AG09319 (cell line): Measurements from ENCODE around the gene LATS1.
"Not testable (repeated sequence)": the region's sequence is repeated elsewhere in the genome, so short reads cannot be mapped to it uniquely, and the experiment has no call there.

Source experiments
- DNase-seq: peaks from one replicate; pipeline ENCODE4 v3.0.0-alpha.2; 2010; ENCODE audit warnings: low read depth; ENCODE audit errors: extremely low read depth
- CTCF ChIP-seq: IDR thresholded peaks from 2 replicates; pipeline ENCODE4 v1.5.1; 2011; ENCODE audit warnings: low read depth, mild to moderate bottlenecking, inconsistent platforms, low read length, moderate library complexity

Gene LATS1

DNA sequence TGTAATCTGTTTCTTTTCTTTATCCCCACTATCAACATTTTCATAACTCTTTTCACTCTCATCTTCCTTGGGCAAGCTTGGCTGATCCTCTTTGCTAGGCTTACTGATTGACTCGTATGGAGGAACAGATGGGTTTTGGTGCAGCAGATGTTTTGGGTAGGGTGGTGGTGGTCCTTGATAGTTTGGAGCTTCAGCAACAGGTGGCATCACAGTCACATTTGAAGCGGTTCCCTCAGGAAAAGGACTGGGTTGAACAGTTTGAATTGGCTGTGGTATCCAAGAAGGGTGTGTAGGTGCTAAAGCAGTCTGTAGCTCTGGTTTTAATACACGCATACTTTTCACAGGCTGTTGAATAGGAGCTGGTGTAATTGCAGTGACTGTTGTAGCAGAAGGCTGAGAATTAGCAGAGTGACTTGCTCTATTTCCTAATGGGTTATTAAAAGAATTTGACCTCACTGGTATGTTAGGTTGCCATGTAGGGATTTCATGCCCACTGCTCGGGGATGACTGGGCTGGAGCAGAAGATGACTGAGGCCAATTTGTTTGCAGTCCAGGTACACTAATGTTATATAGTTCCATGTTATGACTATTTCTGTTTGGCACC lies 34.5 kb downstream of the LATS1 start:
- no peak for TF ChIP-seq CTCF
- no peak for DNase-seq

- DNase-seq, result not testable (repeated sequence)
Measured at GRCh38 chr6:149681845-149682244, 36.1 kb downstream of the LATS1 start.

- no peak for TF ChIP-seq CTCF
- DNase-seq, result no peak
Measured at GRCh38 chr6:149681209-149681608, 36.7 kb downstream of the LATS1 start.

DNA sequence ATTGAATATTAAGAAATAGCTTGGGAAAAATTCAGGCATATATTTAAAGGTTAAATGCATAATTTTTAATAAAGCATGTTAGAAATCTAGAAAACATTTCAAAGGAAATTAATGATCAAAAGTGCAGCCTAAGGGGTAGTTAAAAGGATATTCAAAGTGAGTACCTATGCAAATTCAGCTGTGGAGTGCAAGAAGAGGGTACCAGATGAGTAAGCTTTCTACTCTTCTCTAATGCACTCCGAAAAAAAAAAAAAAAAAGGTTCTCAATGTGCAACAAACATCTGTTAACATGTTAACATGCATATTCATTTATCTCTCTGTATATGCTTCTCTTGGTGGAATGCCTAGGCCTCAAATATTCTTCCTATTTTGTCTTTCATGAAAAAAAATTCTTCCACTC lies 37.4 kb downstream of the LATS1 start:
- no peak for DNase-seq
- no peak for TF ChIP-seq CTCF

DNA sequence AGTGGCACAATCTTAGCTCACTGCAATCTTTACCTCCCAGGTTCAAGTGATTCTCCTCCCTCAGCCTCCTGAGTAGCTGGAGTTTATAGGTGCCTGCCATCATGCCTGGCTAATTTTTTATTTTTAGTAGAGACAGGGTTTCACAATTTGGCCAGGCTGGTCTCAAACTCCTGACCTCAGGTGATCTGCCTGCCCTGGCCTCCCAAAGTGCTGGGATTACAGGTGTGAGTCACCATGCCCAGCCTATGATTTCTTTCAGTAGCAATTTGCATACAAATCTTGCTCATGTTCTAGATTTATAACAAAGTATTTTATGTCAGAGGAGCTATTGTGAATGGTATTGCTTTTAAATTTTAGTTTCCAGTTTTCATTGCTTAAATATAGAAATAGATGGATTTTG lies 45.6 kb downstream of the LATS1 start:
- not testable (repeated sequence) for DNase-seq

DNA sequence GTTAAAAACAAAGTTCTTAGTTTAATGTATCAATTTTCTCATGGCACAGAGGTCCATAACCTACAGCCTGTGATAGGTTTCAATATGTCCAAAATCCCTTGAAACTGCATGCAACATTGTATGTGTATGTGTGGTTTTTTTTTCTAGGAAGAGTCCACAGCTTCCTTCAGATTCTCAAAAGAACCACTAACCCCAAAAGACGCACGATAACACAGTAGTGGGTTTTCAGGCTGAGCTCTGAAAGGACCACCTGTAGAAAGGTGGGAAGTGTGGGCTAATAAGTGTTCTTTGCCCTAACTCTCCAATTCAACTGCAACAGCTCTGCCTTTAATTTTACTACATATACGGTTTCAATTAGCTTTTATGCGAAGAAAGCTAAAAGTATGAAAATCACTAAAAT lies 57.9 kb downstream of the LATS1 start:
- no peak for DNase-seq
- no peak for TF ChIP-seq CTCF

DNA sequence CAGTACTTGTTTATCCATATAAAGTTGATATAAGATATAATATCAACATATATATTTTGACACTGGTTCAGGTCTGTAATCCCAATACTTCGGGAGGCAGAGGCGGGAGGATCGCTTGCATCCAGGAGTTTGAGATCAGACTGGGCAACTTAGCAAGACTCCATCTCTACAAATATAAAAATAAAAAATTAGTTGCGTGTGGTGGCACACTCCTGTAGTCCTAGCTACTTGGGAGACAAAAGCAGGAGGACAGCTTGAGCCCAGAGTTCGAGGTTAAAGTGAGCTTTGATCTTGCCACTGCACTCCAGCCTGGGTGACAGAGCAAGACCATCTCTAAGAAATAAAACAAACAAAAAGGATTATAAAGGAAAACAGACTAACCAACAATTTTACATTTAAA lies 60.5 kb downstream of the LATS1 start:
- DNase-seq, result no peak
- no peak for TF ChIP-seq CTCF

DNA sequence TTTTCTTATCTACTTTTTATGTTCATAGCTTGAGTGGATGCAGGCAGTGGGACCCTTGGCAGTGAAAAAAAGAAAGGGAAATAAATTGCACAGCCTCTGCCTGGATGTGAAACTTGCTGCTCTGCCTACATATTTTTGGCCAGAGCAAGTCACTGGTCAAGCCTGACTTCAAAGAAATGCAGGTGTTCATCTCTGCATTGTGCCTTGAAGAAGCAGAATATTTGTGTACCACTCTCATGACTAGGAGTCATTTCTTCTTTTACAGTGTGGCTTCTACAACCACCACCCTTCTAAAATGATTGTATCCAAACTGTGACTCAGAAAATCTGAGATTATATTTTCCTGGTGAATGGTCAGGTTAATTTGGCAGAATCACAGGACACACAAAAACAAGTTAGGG lies 66.8 kb downstream of the LATS1 start:
- no peak for TF ChIP-seq CTCF
- no peak for DNase-seq
